GM23338 (cell line): ENCODE results near the gene ARL5C. TPM values are rescaled to one million over a fixed set of nuclear protein-coding genes. Genes with fewer than 3 reads are reported as not detected.

ENCODE experiments used
- ATAC-seq: fragments of 200-7000 bp; cut with Tn5 transposase; 3 replicates; pipeline ENCODE4 v1.9.1; 2020
- DNase-seq: peaks from one replicate; pipeline ENCODE4 v3.0.0-alpha.2; 2015; ENCODE audit warnings: low spot score
- H2AFZ ChIP-seq: fragments of 200-600 bp; sonication (generic); 2 replicates; pipeline ENCODE4 v1.8.0; 2016; ENCODE audit warnings: antibody characterized with exemption, mild to moderate bottlenecking, moderate library complexity
- H3F3A ChIP-seq: fragments of 200-600 bp; sonication (generic); replicated peaks from 2 replicates; pipeline ENCODE4 v1.8.0; 2017; ENCODE audit warnings: antibody characterized with exemption, mixed run types, low read depth
- H3K27ac ChIP-seq: fragments of 200-600 bp; sonication (generic); 2 replicates; pipeline ENCODE4 v1.6.1; 2016; ENCODE audit warnings: low read depth
- H3K27me3 ChIP-seq: fragments of 200-600 bp; sonication (generic); 2 replicates; pipeline ENCODE4 v1.8.0; 2016; ENCODE audit warnings: mild to moderate bottlenecking, mixed run types, moderate library complexity; ENCODE audit not compliant: insufficient read depth
- H3K36me3 ChIP-seq: fragments of 200-600 bp; sonication (generic); 2 replicates; pipeline ENCODE4 v1.8.0; 2016; ENCODE audit warnings: mild to moderate bottlenecking; ENCODE audit not compliant: insufficient read depth
- H3K4me1 ChIP-seq: fragments of 200-600 bp; sonication (generic); 2 replicates; pipeline ENCODE4 v1.8.0; 2016; ENCODE audit warnings: mild to moderate bottlenecking, moderate library complexity; ENCODE audit not compliant: insufficient read depth
- H3K4me2 ChIP-seq: fragments of 200-600 bp; sonication (generic); 2 replicates; pipeline ENCODE4 v1.7.1; 2017; ENCODE audit warnings: mixed run types
- H3K4me3 ChIP-seq: fragments of 200-600 bp; sonication (generic); 2 replicates; pipeline ENCODE4 v1.6.1; 2016; ENCODE audit warnings: mixed run types
- H3K79me2 ChIP-seq: fragments of 200-600 bp; sonication (generic); replicated peaks from 2 replicates; pipeline ENCODE4 v1.8.0; 2017; ENCODE audit warnings: mild to moderate bottlenecking; ENCODE audit not compliant: insufficient read depth
- H3K9me2 ChIP-seq: fragments of 200-600 bp; sonication (generic); 2 replicates; pipeline ENCODE4 v1.8.0; 2017; ENCODE audit not compliant: insufficient read depth
- H4K20me1 ChIP-seq: fragments of 200-600 bp; sonication (generic); replicated peaks from 2 replicates; pipeline ENCODE4 v1.8.0; 2017; ENCODE audit warnings: mild to moderate bottlenecking; ENCODE audit not compliant: insufficient read depth
- H3K27ac Mint-ChIP-seq: 2 replicates; pipeline ENCODE4 v1.8.0; 2020; ENCODE audit warnings: inconsistent platforms, mild to moderate bottlenecking, moderate library complexity, mixed read lengths
- H3K27me3 Mint-ChIP-seq: 3 replicates; pipeline ENCODE4 v1.8.0; 2022; ENCODE audit warnings: low read depth, mild to moderate bottlenecking, moderate library complexity, mixed read lengths, inconsistent platforms; ENCODE audit not compliant: insufficient read depth, poor library complexity
- H3K36me3 Mint-ChIP-seq: 3 replicates; pipeline ENCODE4 v1.8.0; 2021; ENCODE audit warnings: low read depth, mild to moderate bottlenecking, inconsistent platforms, moderate library complexity, mixed read lengths
- H3K4me1 Mint-ChIP-seq: 3 replicates; pipeline ENCODE4 v1.8.0; 2020; ENCODE audit warnings: mild to moderate bottlenecking, inconsistent platforms, mixed read lengths
- H3K4me3 Mint-ChIP-seq: 3 replicates; pipeline ENCODE4 v1.8.0; 2021; ENCODE audit warnings: moderate library complexity, mild to moderate bottlenecking, inconsistent platforms, mixed read lengths
- H3K9me3 Mint-ChIP-seq: 3 replicates; pipeline ENCODE4 v1.8.0; 2020; ENCODE audit warnings: moderate library complexity, mild to moderate bottlenecking, inconsistent platforms, mixed read lengths
- CREB1 ChIP-seq: fragments of 250-450 bp; sonication (Bioruptor Pico); IDR thresholded peaks from 2 replicates; pipeline ENCODE4 v1.5.0; 2020; ENCODE audit warnings: low read depth, mild to moderate bottlenecking, moderate library complexity
- EZH2 ChIP-seq: fragments of 200-600 bp; sonication (generic); IDR thresholded peaks from one replicate; pipeline ENCODE4 v1.8.0; 2017; ENCODE audit warnings: antibody characterized with exemption, mild to moderate bottlenecking, low read depth; ENCODE audit not compliant: unreplicated experiment
- EZH2phosphoT487 ChIP-seq: fragments of 200-600 bp; sonication (generic); IDR thresholded peaks from one replicate; pipeline ENCODE4 v1.8.1; 2018; ENCODE audit warnings: antibody characterized with exemption; ENCODE audit not compliant: unreplicated experiment
- JUNB ChIP-seq: IDR thresholded peaks from one replicate; pipeline ENCODE4 v1.6.1; 2016; ENCODE audit warnings: antibody characterized with exemption; ENCODE audit not compliant: unreplicated experiment
- NANOG ChIP-seq: IDR thresholded peaks from 2 replicates; pipeline ENCODE4 v1.6.1; 2016; ENCODE audit warnings: antibody characterized with exemption, borderline replicate concordance
- POLR2AphosphoS5 ChIP-seq: IDR thresholded peaks from 2 replicates; pipeline ENCODE4 v1.6.1; 2016; ENCODE audit warnings: antibody characterized with exemption, low read depth
- STAT1 ChIP-seq: IDR thresholded peaks from one replicate; pipeline ENCODE4 v1.6.1; 2016; ENCODE audit warnings: antibody characterized with exemption; ENCODE audit not compliant: unreplicated experiment
- ZNF114 ChIP-seq: fragments of 250-450 bp; sonication (Bioruptor Pico); IDR thresholded peaks from 2 replicates; pipeline ENCODE4 v1.5.0; 2020; ENCODE audit warnings: mild to moderate bottlenecking, moderate library complexity
- ZNF331 ChIP-seq: fragments of 250-450 bp; sonication (Bioruptor Pico); IDR thresholded peaks from 2 replicates; pipeline ENCODE4 v1.5.0; 2020; ENCODE audit warnings: low read depth, mild to moderate bottlenecking, moderate library complexity
- polyA plus RNA-seq: library from polyadenylated mRNA; unstranded; fragments of >200 nt; fragmentation: Nextera tagmentation; extraction: Ambion mirVana; gene quantifications from 2 replicates; pipeline ENCODE4 v1.2.1, GENCODE V29; 2016
- total RNA-seq: library from RNA; depleted of rRNA; stranded (reverse); fragments of >200 nt; shearing (Covaris generic); gene quantifications from 2 replicates; pipeline ENCODE4 v1.2.3, GENCODE V29; 2014
- TF ChIP-seq, protein P1 (sequence below): fragments of 250-450 bp; sonication (Bioruptor Pico); IDR thresholded peaks from 2 replicates; pipeline ENCODE4 v1.5.0; 2020; ENCODE audit warnings: mild to moderate bottlenecking, moderate library complexity
- TF ChIP-seq, protein P2 (sequence below): IDR thresholded peaks from one replicate; pipeline ENCODE4 v1.6.1; 2018; ENCODE audit warnings: antibody characterized with exemption; ENCODE audit not compliant: unreplicated experiment
- TF ChIP-seq, protein P3 (sequence below), 2 experiments: fragments of 200-600 bp in 1 of 2; sonication (generic) in 1 of 2; conservative IDR thresholded peaks; 2 replicates each; pipeline versions ENCODE4 v1.5.1 to v1.6.1; 2016 to 2017; ENCODE audit warnings: antibody characterized with exemption in 2 of 2, low read depth in 2 of 2, mild to moderate bottlenecking in 2 of 2, moderate library complexity in 1 of 2
- TF ChIP-seq, protein P4 (sequence below): IDR thresholded peaks from 2 replicates; pipeline ENCODE4 v1.6.1; 2016; ENCODE audit warnings: antibody characterized with exemption

The ARL5C gene
- total and polyA plus RNA-seq, 2 experiments from 2014 or later: not detected

DNA sequence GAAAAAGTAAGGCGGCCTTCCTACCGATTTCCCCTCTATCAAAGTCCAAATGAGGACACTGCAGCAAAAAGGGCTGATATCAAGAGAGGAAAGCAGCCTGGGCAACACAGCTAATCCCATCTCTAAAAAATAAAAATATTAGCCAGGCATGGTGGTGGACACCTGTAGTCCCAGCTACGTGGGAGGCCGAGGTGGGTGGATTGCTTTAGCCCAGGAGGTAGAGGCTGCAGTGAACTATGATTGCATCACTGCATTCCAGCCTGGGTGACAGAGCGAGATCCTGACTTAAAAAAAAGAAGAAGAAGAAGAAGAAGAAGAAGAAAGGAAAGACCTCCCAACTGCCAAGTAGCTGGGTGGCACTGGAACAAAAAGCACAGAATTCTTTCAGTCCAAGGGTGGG, 17.1 kb upstream of the ARL5C start:
- Histone ChIP-seq H3K27me3 (no peaks in the 10 kb centered on the region), H3K79me2 (no peaks in the 10 kb centered on the region), H3K27ac (no peak overlapping the region), H3F3A (0 out of 2 replicates have a peak, but pooled peaks cover 5% of the 10 kb centered on the region), H3K36me3 (peaks cover 18% of the 10 kb centered on the region), H2AFZ (no peak overlapping the region), H3K4me3 (no peak overlapping the region), H3K9me2 (no peaks in the 10 kb centered on the region), H4K20me1 (no peaks in the 10 kb centered on the region; the same call in 1 of the 2 replicates), H3K4me2 (no peak overlapping the region), H3K4me1 (no peaks in the 10 kb centered on the region)
- peaks cover 6% of the 10 kb centered on the region for H3K27me3 Mint-ChIP-seq
- H3K4me1 Mint-ChIP-seq: peaks cover 1% of the 10 kb centered on the region; the same call in 1 of the 3 replicates
- H3K27ac Mint-ChIP-seq: no peak overlapping the region
- H3K9me3 Mint-ChIP-seq: no peaks in the 10 kb centered on the region
- peaks cover 42% of the 10 kb centered on the region for H3K36me3 Mint-ChIP-seq
- no peak overlapping the region; the same call in 2 of the 3 replicates for H3K4me3 Mint-ChIP-seq
- ATAC-seq (no peak), DNase-seq (no peak)
- TF ChIP-seq, protein P1, sequence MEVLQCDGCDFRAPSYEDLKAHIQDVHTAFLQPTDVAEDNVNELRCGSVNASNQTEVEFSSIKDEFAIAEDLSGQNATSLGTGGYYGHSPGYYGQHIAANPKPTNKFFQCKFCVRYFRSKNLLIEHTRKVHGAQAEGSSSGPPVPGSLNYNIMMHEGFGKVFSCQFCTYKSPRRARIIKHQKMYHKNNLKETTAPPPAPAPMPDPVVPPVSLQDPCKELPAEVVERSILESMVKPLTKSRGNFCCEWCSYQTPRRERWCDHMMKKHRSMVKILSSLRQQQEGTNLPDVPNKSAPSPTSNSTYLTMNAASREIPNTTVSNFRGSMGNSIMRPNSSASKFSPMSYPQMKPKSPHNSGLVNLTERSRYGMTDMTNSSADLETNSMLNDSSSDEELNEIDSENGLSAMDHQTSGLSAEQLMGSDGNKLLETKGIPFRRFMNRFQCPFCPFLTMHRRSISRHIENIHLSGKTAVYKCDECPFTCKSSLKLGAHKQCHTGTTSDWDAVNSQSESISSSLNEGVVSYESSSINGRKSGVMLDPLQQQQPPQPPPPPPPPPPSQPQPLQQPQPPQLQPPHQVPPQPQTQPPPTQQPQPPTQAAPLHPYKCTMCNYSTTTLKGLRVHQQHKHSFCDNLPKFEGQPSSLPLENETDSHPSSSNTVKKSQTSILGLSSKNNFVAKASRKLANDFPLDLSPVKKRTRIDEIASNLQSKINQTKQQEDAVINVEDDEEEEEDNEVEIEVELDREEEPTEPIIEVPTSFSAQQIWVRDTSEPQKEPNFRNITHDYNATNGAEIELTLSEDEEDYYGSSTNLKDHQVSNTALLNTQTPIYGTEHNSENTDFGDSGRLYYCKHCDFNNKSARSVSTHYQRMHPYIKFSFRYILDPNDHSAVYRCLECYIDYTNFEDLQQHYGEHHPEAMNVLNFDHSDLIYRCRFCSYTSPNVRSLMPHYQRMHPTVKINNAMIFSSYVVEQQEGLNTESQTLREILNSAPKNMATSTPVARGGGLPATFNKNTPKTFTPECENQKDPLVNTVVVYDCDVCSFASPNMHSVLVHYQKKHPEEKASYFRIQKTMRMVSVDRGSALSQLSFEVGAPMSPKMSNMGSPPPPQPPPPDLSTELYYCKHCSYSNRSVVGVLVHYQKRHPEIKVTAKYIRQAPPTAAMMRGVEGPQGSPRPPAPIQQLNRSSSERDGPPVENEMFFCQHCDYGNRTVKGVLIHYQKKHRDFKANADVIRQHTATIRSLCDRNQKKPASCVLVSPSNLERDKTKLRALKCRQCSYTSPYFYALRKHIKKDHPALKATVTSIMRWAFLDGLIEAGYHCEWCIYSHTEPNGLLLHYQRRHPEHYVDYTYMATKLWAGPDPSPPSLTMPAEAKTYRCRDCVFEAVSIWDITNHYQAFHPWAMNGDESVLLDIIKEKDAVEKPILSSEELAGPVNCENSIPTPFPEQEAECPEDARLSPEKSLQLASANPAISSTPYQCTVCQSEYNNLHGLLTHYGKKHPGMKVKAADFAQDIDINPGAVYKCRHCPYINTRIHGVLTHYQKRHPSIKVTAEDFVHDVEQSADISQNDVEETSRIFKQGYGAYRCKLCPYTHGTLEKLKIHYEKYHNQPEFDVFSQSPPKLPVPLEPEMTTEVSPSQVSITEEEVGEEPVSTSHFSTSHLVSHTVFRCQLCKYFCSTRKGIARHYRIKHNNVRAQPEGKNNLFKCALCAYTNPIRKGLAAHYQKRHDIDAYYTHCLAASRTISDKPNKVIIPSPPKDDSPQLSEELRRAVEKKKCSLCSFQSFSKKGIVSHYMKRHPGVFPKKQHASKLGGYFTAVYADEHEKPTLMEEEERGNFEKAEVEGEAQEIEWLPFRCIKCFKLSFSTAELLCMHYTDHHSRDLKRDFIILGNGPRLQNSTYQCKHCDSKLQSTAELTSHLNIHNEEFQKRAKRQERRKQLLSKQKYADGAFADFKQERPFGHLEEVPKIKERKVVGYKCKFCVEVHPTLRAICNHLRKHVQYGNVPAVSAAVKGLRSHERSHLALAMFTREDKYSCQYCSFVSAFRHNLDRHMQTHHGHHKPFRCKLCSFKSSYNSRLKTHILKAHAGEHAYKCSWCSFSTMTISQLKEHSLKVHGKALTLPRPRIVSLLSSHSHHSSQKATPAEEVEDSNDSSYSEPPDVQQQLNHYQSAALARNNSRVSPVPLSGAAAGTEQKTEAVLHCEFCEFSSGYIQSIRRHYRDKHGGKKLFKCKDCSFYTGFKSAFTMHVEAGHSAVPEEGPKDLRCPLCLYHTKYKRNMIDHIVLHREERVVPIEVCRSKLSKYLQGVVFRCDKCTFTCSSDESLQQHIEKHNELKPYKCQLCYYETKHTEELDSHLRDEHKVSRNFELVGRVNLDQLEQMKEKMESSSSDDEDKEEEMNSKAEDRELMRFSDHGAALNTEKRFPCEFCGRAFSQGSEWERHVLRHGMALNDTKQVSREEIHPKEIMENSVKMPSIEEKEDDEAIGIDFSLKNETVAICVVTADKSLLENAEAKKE (CRISPR knock-in tag): no peak
- no peak for TF ChIP-seq POLR2AphosphoS5
- TF ChIP-seq, protein P2, sequence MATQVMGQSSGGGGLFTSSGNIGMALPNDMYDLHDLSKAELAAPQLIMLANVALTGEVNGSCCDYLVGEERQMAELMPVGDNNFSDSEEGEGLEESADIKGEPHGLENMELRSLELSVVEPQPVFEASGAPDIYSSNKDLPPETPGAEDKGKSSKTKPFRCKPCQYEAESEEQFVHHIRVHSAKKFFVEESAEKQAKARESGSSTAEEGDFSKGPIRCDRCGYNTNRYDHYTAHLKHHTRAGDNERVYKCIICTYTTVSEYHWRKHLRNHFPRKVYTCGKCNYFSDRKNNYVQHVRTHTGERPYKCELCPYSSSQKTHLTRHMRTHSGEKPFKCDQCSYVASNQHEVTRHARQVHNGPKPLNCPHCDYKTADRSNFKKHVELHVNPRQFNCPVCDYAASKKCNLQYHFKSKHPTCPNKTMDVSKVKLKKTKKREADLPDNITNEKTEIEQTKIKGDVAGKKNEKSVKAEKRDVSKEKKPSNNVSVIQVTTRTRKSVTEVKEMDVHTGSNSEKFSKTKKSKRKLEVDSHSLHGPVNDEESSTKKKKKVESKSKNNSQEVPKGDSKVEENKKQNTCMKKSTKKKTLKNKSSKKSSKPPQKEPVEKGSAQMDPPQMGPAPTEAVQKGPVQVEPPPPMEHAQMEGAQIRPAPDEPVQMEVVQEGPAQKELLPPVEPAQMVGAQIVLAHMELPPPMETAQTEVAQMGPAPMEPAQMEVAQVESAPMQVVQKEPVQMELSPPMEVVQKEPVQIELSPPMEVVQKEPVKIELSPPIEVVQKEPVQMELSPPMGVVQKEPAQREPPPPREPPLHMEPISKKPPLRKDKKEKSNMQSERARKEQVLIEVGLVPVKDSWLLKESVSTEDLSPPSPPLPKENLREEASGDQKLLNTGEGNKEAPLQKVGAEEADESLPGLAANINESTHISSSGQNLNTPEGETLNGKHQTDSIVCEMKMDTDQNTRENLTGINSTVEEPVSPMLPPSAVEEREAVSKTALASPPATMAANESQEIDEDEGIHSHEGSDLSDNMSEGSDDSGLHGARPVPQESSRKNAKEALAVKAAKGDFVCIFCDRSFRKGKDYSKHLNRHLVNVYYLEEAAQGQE: no peak
- TF ChIP-seq CREB1: no peak
- no peak for TF ChIP-seq ZNF114 (CRISPR knock-in tag)
- TF ChIP-seq STAT1: no peak
- no peak for TF ChIP-seq JUNB
- TF ChIP-seq, protein P3, sequence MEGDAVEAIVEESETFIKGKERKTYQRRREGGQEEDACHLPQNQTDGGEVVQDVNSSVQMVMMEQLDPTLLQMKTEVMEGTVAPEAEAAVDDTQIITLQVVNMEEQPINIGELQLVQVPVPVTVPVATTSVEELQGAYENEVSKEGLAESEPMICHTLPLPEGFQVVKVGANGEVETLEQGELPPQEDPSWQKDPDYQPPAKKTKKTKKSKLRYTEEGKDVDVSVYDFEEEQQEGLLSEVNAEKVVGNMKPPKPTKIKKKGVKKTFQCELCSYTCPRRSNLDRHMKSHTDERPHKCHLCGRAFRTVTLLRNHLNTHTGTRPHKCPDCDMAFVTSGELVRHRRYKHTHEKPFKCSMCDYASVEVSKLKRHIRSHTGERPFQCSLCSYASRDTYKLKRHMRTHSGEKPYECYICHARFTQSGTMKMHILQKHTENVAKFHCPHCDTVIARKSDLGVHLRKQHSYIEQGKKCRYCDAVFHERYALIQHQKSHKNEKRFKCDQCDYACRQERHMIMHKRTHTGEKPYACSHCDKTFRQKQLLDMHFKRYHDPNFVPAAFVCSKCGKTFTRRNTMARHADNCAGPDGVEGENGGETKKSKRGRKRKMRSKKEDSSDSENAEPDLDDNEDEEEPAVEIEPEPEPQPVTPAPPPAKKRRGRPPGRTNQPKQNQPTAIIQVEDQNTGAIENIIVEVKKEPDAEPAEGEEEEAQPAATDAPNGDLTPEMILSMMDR (conservative IDR thresholded peaks at IDR 0.05; ENCODE audit: low read depth in 2 of 2): no peak
- TF ChIP-seq NANOG: no peak
- no peak for TF ChIP-seq EZH2
- no peak for TF ChIP-seq EZH2phosphoT487
- TF ChIP-seq, protein P4, sequence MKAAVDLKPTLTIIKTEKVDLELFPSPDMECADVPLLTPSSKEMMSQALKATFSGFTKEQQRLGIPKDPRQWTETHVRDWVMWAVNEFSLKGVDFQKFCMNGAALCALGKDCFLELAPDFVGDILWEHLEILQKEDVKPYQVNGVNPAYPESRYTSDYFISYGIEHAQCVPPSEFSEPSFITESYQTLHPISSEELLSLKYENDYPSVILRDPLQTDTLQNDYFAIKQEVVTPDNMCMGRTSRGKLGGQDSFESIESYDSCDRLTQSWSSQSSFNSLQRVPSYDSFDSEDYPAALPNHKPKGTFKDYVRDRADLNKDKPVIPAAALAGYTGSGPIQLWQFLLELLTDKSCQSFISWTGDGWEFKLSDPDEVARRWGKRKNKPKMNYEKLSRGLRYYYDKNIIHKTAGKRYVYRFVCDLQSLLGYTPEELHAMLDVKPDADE: no peak
- no peak for TF ChIP-seq ZNF331 (CRISPR knock-in tag)
